Astrocyte of the spinal cord (primary cell): ENCODE data around the gene PNMT.
A peak's percentile ranks its signal among the peaks of the same experiment; 100 is the strongest.

Experiments
- DNase-seq: peaks from one replicate; pipeline ENCODE4 v3.0.0; 2011; ENCODE audit warnings: low read depth, low spot score
- H3K4me3 ChIP-seq: 2 replicates; pipeline ENCODE4 v1.5.1; 2011; ENCODE audit warnings: low read depth, mild to moderate bottlenecking, low read length, moderate library complexity
- CTCF ChIP-seq: IDR thresholded peaks from 2 replicates; pipeline ENCODE4 v1.5.1; 2012; ENCODE audit warnings: low read depth, mild to moderate bottlenecking, low read length, inconsistent platforms
- in situ Hi-C: cut with HindIII; loops from 2 replicates; pipeline ENCODE4 v1.10.0; 2017; ENCODE audit warnings: low sequenced_read_pairs

The PNMT gene

GRCh38 chr17:39633570-39634183, 34.6 kb upstream of the PNMT start:
- no peak for DNase-seq
- H3K4me3 ChIP-seq = no peak overlapping the region
- in situ Hi-C loops = no loop called here
- TF ChIP-seq CTCF = no peak

- peak; percentile 50 for DNase-seq
- TF ChIP-seq CTCF = peak; percentile 59
- in situ Hi-C loops = no loop called here
- no peak overlapping the region for H3K4me3 ChIP-seq
Measured at GRCh38 chr17:39634384-39634871, 33.8 kb upstream of the PNMT start.

- TF ChIP-seq CTCF = no peak
- no peak overlapping the region for H3K4me3 ChIP-seq
- in situ Hi-C loops = no loop called here
- no peak for DNase-seq
Measured at GRCh38 chr17:39635614-39636176, 32.6 kb upstream of the PNMT start.

- H3K4me3 ChIP-seq = peak overlapping the region; percentile 94
- peak; percentile 29 for DNase-seq
- no peak for TF ChIP-seq CTCF
- in situ Hi-C loops = no loop called here
Measured at GRCh38 chr17:39636587-39636926, 31.7 kb upstream of the PNMT start.

- peak; percentile 87 for DNase-seq
- in situ Hi-C loops = no loop called here
- H3K4me3 ChIP-seq = peak within 1 kb of the TSS; percentile 94
- no peak for TF ChIP-seq CTCF
Measured at GRCh38 chr17:39636927-39637736, 31.1 kb upstream of the PNMT start, which contains the start of gene STARD3. Gene STARD3, plus strand, starts transcription at chr17:39637144. Its CDS starts 16,388 bp downstream, at chr17:39653532.

GRCh38 chr17:39638317-39638716, 29.9 kb upstream of the PNMT start:
- in situ Hi-C loops = no loop called here
- no peak for TF ChIP-seq CTCF
- no peak for DNase-seq
- no peak overlapping the region for H3K4me3 ChIP-seq
